A549 (cell line): ENCODE data around the gene C8G. TPM values are rescaled to one million over a fixed set of nuclear protein-coding genes. Genes with fewer than 3 reads are reported as not detected.
A peak's percentile ranks its signal among the peaks of the same experiment; 100 is the strongest.

Experiments used
- ATAC-seq, 2 experiments: fragments of 200-7000 bp in 1 of 2; fragments of >200 bp in 1 of 2; cut with Nextera tagmentation in 1 of 2; cut with Tn5 transposase in 1 of 2; 3 replicates each; pipeline versions ENCODE4 v1.8.0 to v1.9.1; 2018 to 2020; ENCODE audit warnings: mild to moderate bottlenecking in 1 of 2, moderate library complexity in 1 of 2
- CTCF ChIA-PET: fragments of 300-600 bp; sonication (Branson Sonifier 250); formaldehyde crosslinking; extraction: SDS; loops from one replicate; lab custom pipeline; 2021; ENCODE audit warnings: antibody characterized with exemption, inconsistent platforms; lab: Yijun Ruan, JAX
- POLR2A ChIA-PET: fragments of 350-600 bp; formaldehyde crosslinking; extraction: SDS; loops from one replicate; lab custom pipeline; 2021; ENCODE audit warnings: antibody characterized with exemption, inconsistent platforms; lab: Yijun Ruan, JAX
- DNase-seq, 2 experiments: peaks; one replicate each; pipeline versions ENCODE4 v3.0.0 to v3.0.0-alpha.2; 2011 to 2016; ENCODE audit warnings: low read depth in 1 of 2, low spot score in 1 of 2
- FAIRE-seq: peaks from 2 replicates; lab custom pipeline; 2011; peaks lifted over from hg19 to GRCh38; lab: Jason Lieb, UNC
- H3K27ac ChIP-seq, 2 experiments: fragments of >200 bp; sonication (Bioruptor Twin); formaldehyde crosslinking; 3 replicates each; pipeline ENCODE4 v1.5.1; 2016 to 2017
- H3K4me1 ChIP-seq: fragments of >200 bp; sonication (Bioruptor Twin); formaldehyde crosslinking; 3 replicates; pipeline ENCODE4 v1.6.1; 2016
- H3K4me2 ChIP-seq: fragments of >200 bp; sonication (Bioruptor Twin); formaldehyde crosslinking; 3 replicates; pipeline ENCODE4 v1.6.1; 2016
- H3K4me3 ChIP-seq: fragments of >200 bp; sonication (Bioruptor Twin); formaldehyde crosslinking; 3 replicates; pipeline ENCODE4 v1.5.1; 2016
- H3K9me3 ChIP-seq: fragments of >200 bp; sonication (Bioruptor Twin); formaldehyde crosslinking; 3 replicates; pipeline ENCODE4 v1.6.1; 2016
- BHLHE40 ChIP-seq: IDR thresholded peaks from 2 replicates; pipeline ENCODE4 v1.6.1; 2012; ENCODE audit warnings: low read depth, low read length, inconsistent platforms
- CBX8 ChIP-seq: fragments of 200-600 bp; sonication (generic); IDR thresholded peaks from 2 replicates; pipeline ENCODE4 v1.6.1; 2016
- CEBPB ChIP-seq, 2 experiments: fragments of >200 bp in 1 of 2; sonication (Bioruptor Twin) in 1 of 2; formaldehyde crosslinking in 1 of 2; IDR thresholded peaks; 2 replicates each; pipeline ENCODE4 v1.6.1; 2012 to 2016
- CHD4 ChIP-seq: fragments of 200-600 bp; sonication (generic); IDR thresholded peaks from 2 replicates; pipeline ENCODE4 v1.6.1; 2016; ENCODE audit warnings: antibody characterized with exemption, mild to moderate bottlenecking, borderline replicate concordance
- CTCF ChIP-seq: fragments of >200 bp; sonication (Bioruptor Twin); formaldehyde crosslinking; IDR thresholded peaks from 3 replicates; pipeline ENCODE4 v1.5.1; 2016
- E2F6 ChIP-seq: IDR thresholded peaks from 2 replicates; pipeline ENCODE4 v1.6.1; 2012; ENCODE audit warnings: low read depth, borderline replicate concordance
- EHF ChIP-seq: fragments of 250-450 bp; sonication (Bioruptor Pico); IDR thresholded peaks from 2 replicates; pipeline ENCODE4 v1.5.0; 2020; ENCODE audit warnings: mild to moderate bottlenecking
- EHMT2 ChIP-seq: fragments of 200-600 bp; sonication (generic); IDR thresholded peaks from 2 replicates; pipeline ENCODE4 v1.6.1; 2016; ENCODE audit warnings: antibody characterized with exemption, low read depth, mild to moderate bottlenecking, moderate library complexity
- EP300 ChIP-seq, 2 experiments: fragments of >200 bp; sonication (Bioruptor Twin); formaldehyde crosslinking; IDR thresholded peaks; 2 replicates in 1 of 2; 3 replicates in 1 of 2; pipeline ENCODE4 v1.6.1; 2016 to 2017
- ESRRA ChIP-seq: fragments of 150-350 bp; IDR thresholded peaks from 2 replicates; pipeline ENCODE4 v1.6.1; 2014; ENCODE audit warnings: mild to moderate bottlenecking, low read length, borderline replicate concordance
- FOSB ChIP-seq: fragments of 250-450 bp; sonication (Bioruptor Pico); IDR thresholded peaks from 2 replicates; pipeline ENCODE4 v1.5.0; 2020; ENCODE audit warnings: mild to moderate bottlenecking, moderate library complexity
- FOSL2 ChIP-seq, 2 experiments: fragments of 450-650 bp in 1 of 2; fragments of >200 bp in 1 of 2; sonication (Bioruptor Twin) in 1 of 2; formaldehyde crosslinking; IDR thresholded peaks; 2 replicates each; pipeline versions ENCODE4 v1.5.0 to v1.6.1; 2016 to 2020; ENCODE audit warnings: mild to moderate bottlenecking in 1 of 2, moderate library complexity in 1 of 2
- HES2 ChIP-seq: fragments of >200 bp; sonication (Bioruptor Twin); formaldehyde crosslinking; IDR thresholded peaks from 2 replicates; pipeline ENCODE4 v1.6.1; 2016
- HOXA7 ChIP-seq: fragments of 250-450 bp; sonication (Bioruptor Pico); IDR thresholded peaks from 2 replicates; pipeline ENCODE4 v1.5.0; 2020; ENCODE audit warnings: mild to moderate bottlenecking, moderate library complexity
- HOXB13 ChIP-seq: fragments of 250-450 bp; sonication (Bioruptor Pico); IDR thresholded peaks from 2 replicates; pipeline ENCODE4 v1.5.0; 2020; ENCODE audit warnings: low read depth, mild to moderate bottlenecking, moderate library complexity
- JUNB ChIP-seq: fragments of >200 bp; sonication (Bioruptor Twin); formaldehyde crosslinking; IDR thresholded peaks from 2 replicates; pipeline ENCODE4 v1.6.1; 2016
- MAFK ChIP-seq: fragments of 450-650 bp; IDR thresholded peaks from 2 replicates; pipeline ENCODE4 v1.6.1; 2014; ENCODE audit not compliant: partially characterized antibody
- MAX ChIP-seq: IDR thresholded peaks from 2 replicates; pipeline ENCODE4 v1.6.1; 2012
- MYC ChIP-seq: IDR thresholded peaks from 2 replicates; pipeline ENCODE4 v1.6.1; 2012; ENCODE audit warnings: mild to moderate bottlenecking, inconsistent platforms, low read length, improper control_type of control experiment, borderline replicate concordance
- NR3C1 ChIP-seq: fragments of >200 bp; sonication (Bioruptor Twin); formaldehyde crosslinking; IDR thresholded peaks from 3 replicates; pipeline ENCODE4 v1.6.1; 2017
- PBX3 ChIP-seq: IDR thresholded peaks from 2 replicates; pipeline ENCODE4 v1.6.1; 2012
- POLR2A ChIP-seq: IDR thresholded peaks from 2 replicates; pipeline ENCODE4 v1.6.1; 2012; ENCODE audit warnings: mild to moderate bottlenecking, low read length
- REST ChIP-seq: fragments of 200-600 bp; sonication (generic); IDR thresholded peaks from 2 replicates; pipeline ENCODE4 v1.6.1; 2016; ENCODE audit warnings: antibody characterized with exemption, mild to moderate bottlenecking, moderate library complexity
- RFX5 ChIP-seq: fragments of 450-650 bp; IDR thresholded peaks from 2 replicates; pipeline ENCODE4 v1.7.1; 2014; ENCODE audit warnings: antibody characterized with exemption, mild to moderate bottlenecking, moderate library complexity
- RNF2 ChIP-seq: fragments of 200-600 bp; sonication (generic); IDR thresholded peaks from 2 replicates; pipeline ENCODE4 v1.6.1; 2016; ENCODE audit warnings: low read depth, mild to moderate bottlenecking, antibody characterized with exemption, moderate library complexity, borderline replicate concordance
- ZC3H11A ChIP-seq: fragments of 450-650 bp; IDR thresholded peaks from 2 replicates; pipeline ENCODE4 v1.6.1; 2014; ENCODE audit warnings: antibody characterized with exemption, mild to moderate bottlenecking
- ZFP36 ChIP-seq: fragments of 450-650 bp; IDR thresholded peaks from 2 replicates; pipeline ENCODE4 v1.6.1; 2014; ENCODE audit warnings: borderline replicate concordance; ENCODE audit not compliant: partially characterized antibody
- ZNF302 ChIP-seq: fragments of 250-450 bp; sonication (Bioruptor Pico); IDR thresholded peaks from 2 replicates; pipeline ENCODE4 v1.9.0; 2021; ENCODE audit warnings: inconsistent platforms, mild to moderate bottlenecking, moderate library complexity
- WGBS: methylation state at CpG from one replicate; pipeline ENCODE4 v1.1.6; 2017; ENCODE audit errors: missing lambda C conversion rate; 5-methylcytosine and 5-hydroxymethylcytosine counted together
- polyA plus RNA-seq, 4 experiments: library from polyadenylated mRNA; depleted of rRNA in 3 of 4; stranded (reverse); fragments of >200 nt; fragmentation: RNase III in 1 of 4; extraction: RNeasy Plus Mini Kit Qiagen cat#74134 plus additional on column Dnase treatment in 1 of 4; gene quantifications; 2 replicates in 3 of 4; 3 replicates in 1 of 4; pipeline ENCODE4 v1.2.3, GENCODE V29; 2011 to 2017

C8G gene
- polyA plus RNA-seq, 2 of the 4 experiments (the other 2 are of a cell fraction): 0.45 to 1.3 TPM

GRCh38 chr9:136994180-136994887, 49.3 kb downstream of the C8G start (continued):
- TF ChIP-seq E2F6 (no peak), ZNF302 (CRISPR knock-in tag) (no peak), NR3C1 (no peak)

- Histone ChIP-seq H3K9me3 (peaks cover 3% of the 10 kb centered on the region; the same call in 1 of the 3 replicates), H3K4me3 (no peak overlapping the region), H3K4me2 (no peak overlapping the region), H3K27ac (no peak overlapping the region), H3K4me1 (peaks cover 58% of the 10 kb centered on the region)
- ATAC-seq (no peak), FAIRE-seq (no peak), DNase-seq (no peak)
- TF ChIP-seq MYC (no peak), E2F6 (no peak), FOSB (CRISPR knock-in tag) (no peak), CEBPB (IDR thresholded peaks at IDR 0.05) (no peak), JUNB (no peak), RNF2 (no peak), RFX5 (no peak), ZFP36 (no peak), NR3C1 (no peak), EHF (CRISPR knock-in tag) (no peak), CTCF (no peak), MAX (no peak), BHLHE40 (no peak), ESRRA (no peak), ZC3H11A (no peak), CHD4 (no peak), EP300 (IDR thresholded peaks at IDR 0.05) (no peak), HOXA7 (CRISPR knock-in tag) (no peak), FOSL2 (IDR thresholded peaks at IDR 0.05) (no peak), FOSL2 (CRISPR knock-in tag; IDR thresholded peaks at IDR 0.05) (no peak)
- 98% methylated on average over 15 of the region's 40 CpGs for WGBS
- ChIA-PET POLR2A (no interaction called here), CTCF (interaction anchor here (2.5 to 6.6 kb wide), 3 partner anchors 34 to 47 kb away, joined by 16 to 34 read pairs (median 29); partner anchors contain the start of gene ABCA2)
Observed at GRCh38 chr9:136994888-136995230, 49.8 kb downstream of the C8G start.

GRCh38 chr9:136995362-136995761, 50.3 kb downstream of the C8G start:
- 86% methylated on average over 18 of the region's 30 CpGs for WGBS
- H3K4me2 ChIP-seq: peak overlapping the region; percentile 86
- POLR2A ChIA-PET: interaction anchor here (1.0 to 1.7 kb wide), 3 partner anchors 17 to 93 kb away, joined by 3 to 6 read pairs (median 4); no protein-coding TSS in a partner anchor
- DNase-seq (no peak), ATAC-seq (no peak), FAIRE-seq (no peak)
- CTCF ChIA-PET: interaction anchor here (1.3 to 6.6 kb wide), 6 partner anchors 25 to 153 kb away, joined by 4 to 34 read pairs (median 17); partner anchors contain the start of genes ABCA2 and AJM1
- peaks cover 57% of the 10 kb centered on the region for H3K4me1 ChIP-seq
- H3K4me3 ChIP-seq: no peak overlapping the region
- peak overlapping the region; percentile 59 to 84; a peak in 4 of 6 replicates for H3K27ac ChIP-seq
- peaks cover 3% of the 10 kb centered on the region; the same call in 1 of the 3 replicates for H3K9me3 ChIP-seq
- no peak for TF ChIP-seq BHLHE40
- no peak for TF ChIP-seq CBX8
- no peak for TF ChIP-seq MAFK
- TF ChIP-seq EHF (CRISPR knock-in tag): no peak
- TF ChIP-seq CHD4: no peak
- TF ChIP-seq HES2: no peak
- no peak for TF ChIP-seq PBX3
- no peak for TF ChIP-seq JUNB
- TF ChIP-seq POLR2A: no peak
- TF ChIP-seq EHMT2: no peak
- no peak for TF ChIP-seq REST
- TF ChIP-seq HOXB13 (CRISPR knock-in tag): no peak
